Body of pancreas (tissue), 4 donors: ENCODE data around the gene KIAA0586. TPM values are rescaled to one million over a fixed set of nuclear protein-coding genes. Genes with fewer than 3 reads are reported as not detected.

Experiments
- ATAC-seq: fragments of 150-250 bp; one replicate; pipeline ENCODE4 v1.9.1; 2016
- DNase-seq, 4 donors: peaks; one replicate each; pipeline ENCODE4 v3.0.0-alpha.2; 2019
- H3K27ac ChIP-seq, 4 donors: fragments of 200-600 bp; sonication (generic); 1 replicate in 3 of 4; 2 replicates in 1 of 4; pipeline versions ENCODE4 v1.5.1 to v1.6.1; 2016 to 2019; ENCODE audit warnings: mild to moderate bottlenecking in 1 of 4, mixed read lengths in 1 of 4, moderate library complexity in 1 of 4
- H3K27me3 ChIP-seq, 2 donors: fragments of 200-600 bp; sonication (generic); one replicate each; pipeline ENCODE4 v1.6.0; 2016; ENCODE audit warnings: mild to moderate bottlenecking in 1 of 2
- H3K36me3 ChIP-seq, 2 donors: fragments of 200-600 bp; sonication (generic); replicated peaks in 1 of 2; 2 replicates each; pipeline ENCODE4 v1.5.1; 2016; ENCODE audit warnings: low read depth in 2 of 2; ENCODE audit not compliant: insufficient read depth in 1 of 2
- H3K4me1 ChIP-seq: fragments of 200-600 bp; sonication (generic); one replicate; pipeline ENCODE4 v1.6.0; 2016
- H3K4me3 ChIP-seq, 2 donors: fragments of 200-600 bp; sonication (generic); 1 replicate in 1 of 2; 2 replicates in 1 of 2; pipeline ENCODE4 v1.5.1; 2016 to 2019
- H3K9me3 ChIP-seq, 3 donors: fragments of 200-600 bp; sonication (generic); 1 replicate in 2 of 3; 2 replicates in 1 of 3; pipeline ENCODE4 v1.5.1; 2016
- POLR2A ChIP-seq, 3 donors: fragments of 450-650 bp; IDR thresholded peaks; one replicate each; pipeline ENCODE4 v1.6.1; 2016; ENCODE audit warnings: antibody characterized with exemption in 3 of 3, mild to moderate bottlenecking in 2 of 3
- WGBS, 2 donors: methylation state at CpG; one replicate each; pipeline ENCODE4 v1.1.5; 2017; 5-methylcytosine and 5-hydroxymethylcytosine counted together
- intact Hi-C: fragments of 100-400 bp; cut with DNase I; formaldehyde crosslinking; loops from one replicate; pipeline ENCODE4 v1.15.1; 2023
- total RNA-seq, 2 donors: library from RNA; depleted of rRNA; stranded (reverse); fragments of >200 nt; gene quantifications; one replicate each; pipeline ENCODE4 v1.1.0, GENCODE V29; 2016
- TF ChIP-seq, protein P1 (sequence below), 7 experiments: fragments of 450-650 bp in 4 of 7; fragments of 200-600 bp in 3 of 7; sonication (generic) in 3 of 7; IDR thresholded peaks; one replicate each; pipeline ENCODE4 v1.5.1; 2016 to 2019; ENCODE audit warnings: antibody characterized with exemption in 7 of 7

KIAA0586 gene
- total RNA-seq, result 10 to 100 TPM in 1 of 2 donors, 1 to 10 TPM in 1; 9.2 to 20.0 TPM

DNA sequence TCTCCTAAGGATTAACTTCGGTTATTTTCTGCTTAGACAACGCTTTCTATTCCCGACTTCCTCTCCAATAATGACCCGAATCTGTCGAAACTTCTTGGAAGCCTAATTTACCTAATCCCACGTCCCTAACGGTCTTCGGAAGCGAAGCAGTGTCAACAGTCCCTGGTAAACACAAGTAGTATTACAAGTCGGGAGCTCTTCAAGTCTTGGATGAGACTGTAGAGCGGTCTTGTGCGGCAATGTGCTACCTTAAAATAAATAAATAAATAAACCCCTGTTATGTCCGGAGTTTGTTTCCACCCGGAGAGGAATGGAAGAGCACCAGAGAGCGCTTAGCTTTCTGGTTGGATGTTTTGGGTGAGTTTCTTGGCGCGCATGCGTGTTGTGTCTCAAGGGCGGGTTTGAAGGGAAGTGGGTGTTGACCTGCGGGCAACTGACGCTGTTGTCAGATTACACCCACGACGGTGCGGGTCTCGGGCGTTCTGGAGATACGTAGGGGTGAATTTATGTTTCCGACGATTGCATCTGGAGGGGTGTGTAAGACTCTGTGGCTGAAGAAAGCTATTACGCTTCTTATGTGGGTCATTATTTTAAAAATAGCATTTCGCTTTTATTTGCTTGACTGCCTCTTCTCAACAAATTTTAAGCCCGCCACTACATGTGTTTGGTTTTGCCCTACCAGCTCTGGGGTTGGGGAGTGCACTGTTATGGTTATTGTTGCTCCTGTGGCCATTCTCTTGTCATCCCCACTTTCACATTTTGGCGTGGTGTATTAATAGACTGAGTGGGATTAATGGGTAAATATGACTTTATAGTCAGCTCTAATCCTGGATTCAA, at the start of gene KIAA0586, which contains the start of gene TIMM9:
TSS of gene KIAA0586 (plus strand) at position 439 of the 837 bp plus-strand sequence. CDS start 546 bp downstream, outside the sequence.
TSS of gene TIMM9 (minus strand) at position 251 of the 837 bp plus-strand sequence. CDS start 15,586 bp downstream, outside the sequence.
- peak; percentile 98 for ATAC-seq
- peak; percentile 94 to 98 (median 97) for DNase-seq
- Histone ChIP-seq H3K4me1 (peaks cover 34% of the 10 kb centered on the region), H3K4me3 (peak within 1 kb of the TSS; percentile 72 to 85), H3K27ac (peak within 1 kb of the TSS; percentile 66 to 93 (median 88)), H3K9me3 (no peaks in the 10 kb centered on the region), H3K36me3 (no peaks in the 10 kb centered on the region), H3K27me3 (no peaks in the 10 kb centered on the region)
- TF ChIP-seq, protein P1, sequence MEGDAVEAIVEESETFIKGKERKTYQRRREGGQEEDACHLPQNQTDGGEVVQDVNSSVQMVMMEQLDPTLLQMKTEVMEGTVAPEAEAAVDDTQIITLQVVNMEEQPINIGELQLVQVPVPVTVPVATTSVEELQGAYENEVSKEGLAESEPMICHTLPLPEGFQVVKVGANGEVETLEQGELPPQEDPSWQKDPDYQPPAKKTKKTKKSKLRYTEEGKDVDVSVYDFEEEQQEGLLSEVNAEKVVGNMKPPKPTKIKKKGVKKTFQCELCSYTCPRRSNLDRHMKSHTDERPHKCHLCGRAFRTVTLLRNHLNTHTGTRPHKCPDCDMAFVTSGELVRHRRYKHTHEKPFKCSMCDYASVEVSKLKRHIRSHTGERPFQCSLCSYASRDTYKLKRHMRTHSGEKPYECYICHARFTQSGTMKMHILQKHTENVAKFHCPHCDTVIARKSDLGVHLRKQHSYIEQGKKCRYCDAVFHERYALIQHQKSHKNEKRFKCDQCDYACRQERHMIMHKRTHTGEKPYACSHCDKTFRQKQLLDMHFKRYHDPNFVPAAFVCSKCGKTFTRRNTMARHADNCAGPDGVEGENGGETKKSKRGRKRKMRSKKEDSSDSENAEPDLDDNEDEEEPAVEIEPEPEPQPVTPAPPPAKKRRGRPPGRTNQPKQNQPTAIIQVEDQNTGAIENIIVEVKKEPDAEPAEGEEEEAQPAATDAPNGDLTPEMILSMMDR (IDR thresholded peaks at IDR 0.05), result no peak
- TF ChIP-seq POLR2A (IDR thresholded peaks at IDR 0.05), result peak in 2 of 3 donors; percentile 83 to 88
- WGBS, 2 donors, result 0% methylated on average over 33 of the region's 33 CpGs
- intact Hi-C loops, result no loop called here

DNA sequence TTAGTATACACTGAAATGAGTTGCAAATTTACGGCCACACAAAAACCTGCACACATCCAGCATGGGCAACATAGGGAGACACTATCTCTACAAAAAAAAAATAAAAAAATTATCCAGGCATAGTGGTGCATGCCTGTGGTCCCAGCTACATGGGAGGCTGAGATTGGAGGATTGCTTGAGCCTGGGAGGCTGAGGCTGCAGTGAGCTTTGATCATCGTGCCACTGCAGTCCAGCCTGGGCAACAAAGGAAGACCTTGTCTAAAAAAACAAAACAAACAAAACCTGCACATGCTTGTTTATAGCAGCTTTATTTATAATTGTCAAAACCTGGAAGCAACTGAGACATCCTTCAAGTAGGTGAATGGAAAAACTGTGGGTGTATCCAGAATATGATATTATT, 36.7 kb upstream of the KIAA0586 start:
- H3K27ac ChIP-seq, result no peak overlapping the region
- TF ChIP-seq, protein P1 (IDR thresholded peaks at IDR 0.05), result no peak
- no peak for TF ChIP-seq POLR2A (IDR thresholded peaks at IDR 0.05)
- H3K9me3 ChIP-seq, result no peaks in the 10 kb centered on the region
- ATAC-seq (no peak), DNase-seq (no peak)
- H3K36me3 ChIP-seq, result no peaks in the 10 kb centered on the region
- 70 to 75% methylated on average over 2 of the region's 2 CpGs for WGBS, 2 donors
- no peaks in the 10 kb centered on the region for H3K27me3 ChIP-seq
- H3K4me3 ChIP-seq, result no peak overlapping the region
- H3K4me1 ChIP-seq, result peaks cover 6% of the 10 kb centered on the region
- intact Hi-C loops, result no loop called here

DNA sequence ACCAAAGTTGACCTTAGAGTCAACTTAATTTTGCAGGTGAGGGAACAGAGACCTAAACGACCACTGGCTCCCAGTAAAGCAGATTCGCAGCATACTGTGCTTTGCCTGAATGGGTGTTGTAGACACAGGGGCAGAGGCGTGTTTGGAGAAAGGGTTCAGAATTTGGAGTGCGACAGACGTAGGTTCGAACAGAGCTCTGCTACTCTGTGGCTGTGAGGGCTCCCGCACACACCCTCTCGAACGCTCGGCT, 32.0 kb upstream of the KIAA0586 start:
- peak overlapping the region; percentile 74 to 91 (median 88) for H3K27ac ChIP-seq
- intact Hi-C loops, result no loop called here
- DNase-seq (no peak), ATAC-seq (no peak)
- no peaks in the 10 kb centered on the region for H3K36me3 ChIP-seq
- peak overlapping the region in 1 of 2 donors; percentile 37 for H3K4me3 ChIP-seq
- H3K9me3 ChIP-seq, result no peaks in the 10 kb centered on the region
- 11 to 13% methylated on average over 5 to 10 of the region's 10 CpGs for WGBS, 2 donors
- TF ChIP-seq, protein P1 (IDR thresholded peaks at IDR 0.05), result peak in 2 of 7 experiments; percentile 38 to 45
- TF ChIP-seq POLR2A (IDR thresholded peaks at IDR 0.05), result no peak
- H3K4me1 ChIP-seq, result peaks cover 18% of the 10 kb centered on the region
- H3K27me3 ChIP-seq, result no peaks in the 10 kb centered on the region

DNA sequence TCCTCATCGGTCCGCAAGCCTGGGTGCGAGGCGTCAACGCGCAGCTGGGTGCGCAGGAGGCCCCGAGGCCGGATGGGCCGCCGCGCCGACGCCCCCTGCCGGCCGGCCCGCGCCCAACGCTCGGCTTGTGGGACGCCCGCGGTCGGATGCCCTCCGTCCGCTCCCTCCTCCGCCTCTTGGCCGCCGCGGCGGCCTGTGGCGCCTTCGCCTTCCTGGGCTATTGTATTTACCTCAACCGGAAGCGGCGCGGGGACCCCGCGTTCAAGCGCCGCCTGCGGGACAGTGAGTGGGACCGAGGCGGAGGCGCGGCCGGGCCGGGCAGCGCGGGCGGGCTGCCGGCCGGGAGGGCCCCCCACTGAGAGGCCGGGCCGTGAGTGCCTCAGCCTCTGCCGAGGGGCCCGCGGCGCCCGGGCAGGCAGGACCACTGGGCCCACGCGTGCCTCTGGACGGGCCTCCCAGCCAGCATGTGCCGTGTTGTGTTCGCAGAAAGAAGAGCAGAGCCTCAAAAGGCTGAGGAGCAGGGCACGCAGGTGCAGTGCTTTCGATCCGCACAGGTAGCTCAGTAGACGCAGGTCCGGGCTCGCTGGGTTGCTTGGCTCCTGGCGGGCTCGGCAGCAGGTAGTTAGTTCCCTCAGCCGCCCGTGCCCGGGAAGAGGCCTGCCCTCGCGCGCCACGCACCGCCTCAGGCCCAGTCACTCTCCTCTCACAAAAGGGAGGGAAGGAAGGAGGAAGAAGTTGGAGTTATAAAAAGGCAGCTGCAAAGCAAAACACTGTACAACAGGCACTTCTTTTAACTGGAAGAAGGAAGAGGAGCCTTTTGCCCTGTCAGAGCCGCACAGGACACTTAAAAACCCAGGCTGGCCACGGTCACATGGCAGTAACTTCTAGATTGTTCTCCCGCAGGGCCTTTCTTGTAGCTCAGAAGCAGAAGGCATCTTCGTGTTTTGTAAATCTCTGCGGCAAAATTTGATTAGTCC, 31.4 kb upstream of the KIAA0586 start, which contains the start of gene TOMM20L:
TSS of gene TOMM20L (plus strand) at position 119 of the 977 bp plus-strand sequence. CDS start at position 147, 28 bp downstream.
- peak; percentile 49 to 62 (median 56) for TF ChIP-seq POLR2A (IDR thresholded peaks at IDR 0.05)
- TF ChIP-seq, protein P1 (IDR thresholded peaks at IDR 0.05), result peak in 5 of 7 experiments; percentile 56 to 96 (median 90)
- WGBS, 2 donors, result 8 to 32% methylated on average over 17 to 67 of the region's 86 CpGs
- peaks cover 18% of the 10 kb centered on the region for H3K4me1 ChIP-seq
- DNase-seq (peak; percentile 74 to 81 (median 76)), ATAC-seq (peak; percentile 91)
- H3K27ac ChIP-seq, result peak within 1 kb of the TSS; percentile 74 to 91 (median 88)
- no peaks in the 10 kb centered on the region for H3K36me3 ChIP-seq
- no peaks in the 10 kb centered on the region for H3K9me3 ChIP-seq
- intact Hi-C loops, result no loop called here
- no peaks in the 10 kb centered on the region for H3K27me3 ChIP-seq
- peak within 1 kb of the TSS; percentile 27 to 37 for H3K4me3 ChIP-seq
